GM23338 (cell line): ENCODE results near the gene RPS6KA1. TPM values are rescaled to one million over a fixed set of nuclear protein-coding genes. Genes with fewer than 3 reads are reported as not detected.

Experiments
- ATAC-seq: fragments of 200-7000 bp; cut with Tn5 transposase; 3 replicates; pipeline ENCODE4 v1.9.1; 2020
- DNase-seq: peaks from one replicate; pipeline ENCODE4 v3.0.0-alpha.2; 2015; ENCODE audit warnings: low spot score
- H2AFZ ChIP-seq: fragments of 200-600 bp; sonication (generic); 2 replicates; pipeline ENCODE4 v1.8.0; 2016; ENCODE audit warnings: antibody characterized with exemption, mild to moderate bottlenecking, moderate library complexity
- H3F3A ChIP-seq: fragments of 200-600 bp; sonication (generic); replicated peaks from 2 replicates; pipeline ENCODE4 v1.8.0; 2017; ENCODE audit warnings: antibody characterized with exemption, mixed run types, low read depth
- H3K27ac ChIP-seq: fragments of 200-600 bp; sonication (generic); 2 replicates; pipeline ENCODE4 v1.6.1; 2016; ENCODE audit warnings: low read depth
- H3K27me3 ChIP-seq: fragments of 200-600 bp; sonication (generic); 2 replicates; pipeline ENCODE4 v1.8.0; 2016; ENCODE audit warnings: mild to moderate bottlenecking, mixed run types, moderate library complexity; ENCODE audit not compliant: insufficient read depth
- H3K36me3 ChIP-seq: fragments of 200-600 bp; sonication (generic); 2 replicates; pipeline ENCODE4 v1.8.0; 2016; ENCODE audit warnings: mild to moderate bottlenecking; ENCODE audit not compliant: insufficient read depth
- H3K4me1 ChIP-seq: fragments of 200-600 bp; sonication (generic); 2 replicates; pipeline ENCODE4 v1.8.0; 2016; ENCODE audit warnings: mild to moderate bottlenecking, moderate library complexity; ENCODE audit not compliant: insufficient read depth
- H3K4me2 ChIP-seq: fragments of 200-600 bp; sonication (generic); 2 replicates; pipeline ENCODE4 v1.7.1; 2017; ENCODE audit warnings: mixed run types
- H3K4me3 ChIP-seq: fragments of 200-600 bp; sonication (generic); 2 replicates; pipeline ENCODE4 v1.6.1; 2016; ENCODE audit warnings: mixed run types
- H3K79me2 ChIP-seq: fragments of 200-600 bp; sonication (generic); replicated peaks from 2 replicates; pipeline ENCODE4 v1.8.0; 2017; ENCODE audit warnings: mild to moderate bottlenecking; ENCODE audit not compliant: insufficient read depth
- H3K9me2 ChIP-seq: fragments of 200-600 bp; sonication (generic); 2 replicates; pipeline ENCODE4 v1.8.0; 2017; ENCODE audit not compliant: insufficient read depth
- H4K20me1 ChIP-seq: fragments of 200-600 bp; sonication (generic); replicated peaks from 2 replicates; pipeline ENCODE4 v1.8.0; 2017; ENCODE audit warnings: mild to moderate bottlenecking; ENCODE audit not compliant: insufficient read depth
- H3K27ac Mint-ChIP-seq: 2 replicates; pipeline ENCODE4 v1.8.0; 2020; ENCODE audit warnings: inconsistent platforms, mild to moderate bottlenecking, moderate library complexity, mixed read lengths
- H3K27me3 Mint-ChIP-seq: 3 replicates; pipeline ENCODE4 v1.8.0; 2022; ENCODE audit warnings: low read depth, mild to moderate bottlenecking, moderate library complexity, mixed read lengths, inconsistent platforms; ENCODE audit not compliant: insufficient read depth, poor library complexity
- H3K36me3 Mint-ChIP-seq: 3 replicates; pipeline ENCODE4 v1.8.0; 2021; ENCODE audit warnings: low read depth, mild to moderate bottlenecking, inconsistent platforms, moderate library complexity, mixed read lengths
- H3K4me1 Mint-ChIP-seq: 3 replicates; pipeline ENCODE4 v1.8.0; 2020; ENCODE audit warnings: mild to moderate bottlenecking, inconsistent platforms, mixed read lengths
- H3K4me3 Mint-ChIP-seq: 3 replicates; pipeline ENCODE4 v1.8.0; 2021; ENCODE audit warnings: moderate library complexity, mild to moderate bottlenecking, inconsistent platforms, mixed read lengths
- H3K9me3 Mint-ChIP-seq: 3 replicates; pipeline ENCODE4 v1.8.0; 2020; ENCODE audit warnings: moderate library complexity, mild to moderate bottlenecking, inconsistent platforms, mixed read lengths
- CREB1 ChIP-seq: fragments of 250-450 bp; sonication (Bioruptor Pico); IDR thresholded peaks from 2 replicates; pipeline ENCODE4 v1.5.0; 2020; ENCODE audit warnings: low read depth, mild to moderate bottlenecking, moderate library complexity
- ETS1 ChIP-seq: IDR thresholded peaks from 2 replicates; pipeline ENCODE4 v1.6.1; 2016; ENCODE audit warnings: antibody characterized with exemption
- EZH2 ChIP-seq: fragments of 200-600 bp; sonication (generic); IDR thresholded peaks from one replicate; pipeline ENCODE4 v1.8.0; 2017; ENCODE audit warnings: antibody characterized with exemption, mild to moderate bottlenecking, low read depth; ENCODE audit not compliant: unreplicated experiment
- EZH2phosphoT487 ChIP-seq: fragments of 200-600 bp; sonication (generic); IDR thresholded peaks from one replicate; pipeline ENCODE4 v1.8.1; 2018; ENCODE audit warnings: antibody characterized with exemption; ENCODE audit not compliant: unreplicated experiment
- JUNB ChIP-seq: IDR thresholded peaks from one replicate; pipeline ENCODE4 v1.6.1; 2016; ENCODE audit warnings: antibody characterized with exemption; ENCODE audit not compliant: unreplicated experiment
- REST ChIP-seq: IDR thresholded peaks from one replicate; pipeline ENCODE4 v1.6.1; 2018; ENCODE audit warnings: antibody characterized with exemption; ENCODE audit not compliant: unreplicated experiment
- STAT1 ChIP-seq: IDR thresholded peaks from one replicate; pipeline ENCODE4 v1.6.1; 2016; ENCODE audit warnings: antibody characterized with exemption; ENCODE audit not compliant: unreplicated experiment
- ZNF114 ChIP-seq: fragments of 250-450 bp; sonication (Bioruptor Pico); IDR thresholded peaks from 2 replicates; pipeline ENCODE4 v1.5.0; 2020; ENCODE audit warnings: mild to moderate bottlenecking, moderate library complexity
- polyA plus RNA-seq: library from polyadenylated mRNA; unstranded; fragments of >200 nt; fragmentation: Nextera tagmentation; extraction: Ambion mirVana; gene quantifications from 2 replicates; pipeline ENCODE4 v1.2.1, GENCODE V29; 2016
- total RNA-seq: library from RNA; depleted of rRNA; stranded (reverse); fragments of >200 nt; shearing (Covaris generic); gene quantifications from 2 replicates; pipeline ENCODE4 v1.2.3, GENCODE V29; 2014

Gene RPS6KA1
- total and polyA plus RNA-seq, 2 experiments from 2014 or later = 28.3 to 68.6 TPM

GRCh38 chr1:26483980-26484379 lies 45.6 kb upstream of the RPS6KA1 start (continued):
- TF ChIP-seq REST = no peak
- TF ChIP-seq ZNF114 = no peak
- no peak for TF ChIP-seq JUNB
- TF ChIP-seq EZH2 = no peak
- TF ChIP-seq CREB1 (CRISPR knock-in tag) = no peak

GRCh38 chr1:26490155-26490554 lies 39.4 kb upstream of the RPS6KA1 start:
- no peaks in the 10 kb centered on the region for H3K79me2 ChIP-seq
- H4K20me1 ChIP-seq = no peaks in the 10 kb centered on the region
- H3K4me1 ChIP-seq = no peaks in the 10 kb centered on the region
- no peak overlapping the region for H3K4me2 ChIP-seq
- no peaks in the 10 kb centered on the region for H3K27me3 ChIP-seq
- DNase-seq = no peak
- no peak overlapping the region for H3K27ac ChIP-seq
- H2AFZ ChIP-seq = no peak overlapping the region
- no peaks in the 10 kb centered on the region for H3K9me3 Mint-ChIP-seq
- no peak for ATAC-seq
- no peak for TF ChIP-seq EZH2phosphoT487
- TF ChIP-seq STAT1 = no peak
- no peak for TF ChIP-seq REST
- TF ChIP-seq CREB1 (CRISPR knock-in tag) = no peak
- no peak for TF ChIP-seq JUNB
- TF ChIP-seq ETS1 = no peak
- H3K4me3 ChIP-seq = no peak overlapping the region
- H3K4me1 Mint-ChIP-seq = no peaks in the 10 kb centered on the region; the same call in 2 of the 3 replicates
- H3F3A ChIP-seq = no peaks in the 10 kb centered on the region
- no peaks in the 10 kb centered on the region for H3K9me2 ChIP-seq
- no peaks in the 10 kb centered on the region for H3K36me3 Mint-ChIP-seq
- peaks cover 4% of the 10 kb centered on the region for H3K27me3 Mint-ChIP-seq
- no peak overlapping the region for H3K4me3 Mint-ChIP-seq
- H3K27ac Mint-ChIP-seq = no peak overlapping the region
- no peaks in the 10 kb centered on the region for H3K36me3 ChIP-seq
